ENCODE results near the gene ATG101. TPM values are rescaled to one million over a fixed set of nuclear protein-coding genes. Genes with fewer than 3 reads are reported as not detected.

Gene ATG101
- polyA plus RNA-seq, 1 donor (not counting 4 experiments of a cell fraction or from before 2014, with no cell fraction given) = 62.7 TPM

DNA sequence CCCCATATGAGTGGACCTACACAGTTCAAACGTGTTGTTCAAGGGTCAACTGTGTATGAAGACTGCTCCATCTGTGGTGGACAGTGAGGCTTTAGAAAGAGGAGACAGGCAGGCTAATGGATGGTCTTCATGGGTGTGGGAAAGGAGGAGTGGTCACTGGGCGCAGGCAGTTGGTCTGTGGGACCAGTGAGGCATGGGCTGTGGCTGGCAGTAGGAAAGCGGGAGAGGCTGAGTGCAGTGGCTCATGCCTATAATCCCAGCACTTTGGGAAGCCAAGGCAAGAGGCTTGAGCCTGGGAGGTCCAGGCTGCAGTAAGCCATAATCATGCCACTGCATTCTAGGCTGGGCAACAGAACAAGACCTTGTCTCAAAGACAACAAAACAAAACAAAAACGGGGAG is 20.5 kb upstream of the ATG101 start:
- DNase-seq (ENCODE audit: low read depth, low spot score) (no peak), FAIRE-seq (no peak)
- Histone ChIP-seq H3K9me1 (ENCODE audit: control insufficient read depth, extremely low read depth, insufficient read depth, low read length) (no peaks in the 10 kb centered on the region), H3K27ac (ENCODE audit: control insufficient read depth, insufficient read depth, low read length) (no peak overlapping the region), H4K20me1 (ENCODE audit: control insufficient read depth, extremely low read depth, insufficient read depth, low read length) (no peaks in the 10 kb centered on the region), H3K4me2 (ENCODE audit: control insufficient read depth, extremely low read depth, insufficient read depth, low read depth, low read length) (no peak overlapping the region), H3K9me3 (ENCODE audit: control insufficient read depth, low read depth, low read length) (no peaks in the 10 kb centered on the region), H3K27me3 (ENCODE audit: control insufficient read depth, extremely low read depth, insufficient read depth, low read length) (no peaks in the 10 kb centered on the region), H3K9ac (ENCODE audit: control insufficient read depth, extremely low read depth, insufficient read depth, low read length) (no peak overlapping the region), H3K4me1 (ENCODE audit: control insufficient read depth, extremely low read depth, insufficient read depth, low read length) (peaks cover 23% of the 10 kb centered on the region), H3K4me3 (ENCODE audit: control insufficient read depth in 2 of 3, extremely low read depth in 1 of 3, insufficient read depth in 2 of 3, low read depth in 1 of 3, low read length in 3 of 3) (no peak overlapping the region), H3K36me3 (ENCODE audit: control insufficient read depth in 2 of 2, extremely low read depth in 1 of 2, insufficient read depth in 2 of 2, low read length in 2 of 2) (no peaks in the 10 kb centered on the region), H3K79me2 (ENCODE audit: control insufficient read depth, insufficient read depth, low read length) (no peaks in the 10 kb centered on the region), H2AFZ (ENCODE audit: control insufficient read depth, low read length) (no peak overlapping the region)
- dilution Hi-C loops (cut with MboI; ENCODE audit: extremely low pct_ligation_motif_present, low sequenced_read_pairs) = no loop called here
- no peak for TF ChIP-seq EZH2 (IDR thresholded peaks at IDR 0.05; ENCODE audit: low read length)
- TF ChIP-seq, protein P1, sequence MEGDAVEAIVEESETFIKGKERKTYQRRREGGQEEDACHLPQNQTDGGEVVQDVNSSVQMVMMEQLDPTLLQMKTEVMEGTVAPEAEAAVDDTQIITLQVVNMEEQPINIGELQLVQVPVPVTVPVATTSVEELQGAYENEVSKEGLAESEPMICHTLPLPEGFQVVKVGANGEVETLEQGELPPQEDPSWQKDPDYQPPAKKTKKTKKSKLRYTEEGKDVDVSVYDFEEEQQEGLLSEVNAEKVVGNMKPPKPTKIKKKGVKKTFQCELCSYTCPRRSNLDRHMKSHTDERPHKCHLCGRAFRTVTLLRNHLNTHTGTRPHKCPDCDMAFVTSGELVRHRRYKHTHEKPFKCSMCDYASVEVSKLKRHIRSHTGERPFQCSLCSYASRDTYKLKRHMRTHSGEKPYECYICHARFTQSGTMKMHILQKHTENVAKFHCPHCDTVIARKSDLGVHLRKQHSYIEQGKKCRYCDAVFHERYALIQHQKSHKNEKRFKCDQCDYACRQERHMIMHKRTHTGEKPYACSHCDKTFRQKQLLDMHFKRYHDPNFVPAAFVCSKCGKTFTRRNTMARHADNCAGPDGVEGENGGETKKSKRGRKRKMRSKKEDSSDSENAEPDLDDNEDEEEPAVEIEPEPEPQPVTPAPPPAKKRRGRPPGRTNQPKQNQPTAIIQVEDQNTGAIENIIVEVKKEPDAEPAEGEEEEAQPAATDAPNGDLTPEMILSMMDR (optimal IDR thresholded peaks at IDR 0.05 in 1 of 3, IDR thresholded peaks at IDR 0.05 in 1 of 3, conservative IDR thresholded peaks at IDR 0.05 in 1 of 3; ENCODE audit: extremely low read depth in 1 of 3, insufficient read depth in 2 of 3, low read length in 3 of 3) = no peak

GRCh38 chr12:52049688-52050087 is 20.1 kb upstream of the ATG101 start:
- Histone ChIP-seq H3K9me3 (ENCODE audit: control insufficient read depth, low read depth, low read length) (no peaks in the 10 kb centered on the region), H3K36me3 (ENCODE audit: control insufficient read depth in 2 of 2, extremely low read depth in 1 of 2, insufficient read depth in 2 of 2, low read length in 2 of 2) (no peaks in the 10 kb centered on the region), H3K9me1 (ENCODE audit: control insufficient read depth, extremely low read depth, insufficient read depth, low read length) (no peaks in the 10 kb centered on the region), H3K27me3 (ENCODE audit: control insufficient read depth, extremely low read depth, insufficient read depth, low read length) (no peaks in the 10 kb centered on the region), H3K4me2 (ENCODE audit: control insufficient read depth, extremely low read depth, insufficient read depth, low read depth, low read length) (peak overlapping the region; percentile 95), H3K4me3 (ENCODE audit: control insufficient read depth in 2 of 3, extremely low read depth in 1 of 3, insufficient read depth in 2 of 3, low read depth in 1 of 3, low read length in 3 of 3) (no peak overlapping the region), H4K20me1 (ENCODE audit: control insufficient read depth, extremely low read depth, insufficient read depth, low read length) (no peaks in the 10 kb centered on the region), H3K9ac (ENCODE audit: control insufficient read depth, extremely low read depth, insufficient read depth, low read length) (peak overlapping the region; percentile 87), H3K27ac (ENCODE audit: control insufficient read depth, insufficient read depth, low read length) (no peak overlapping the region), H3K79me2 (ENCODE audit: control insufficient read depth, insufficient read depth, low read length) (no peaks in the 10 kb centered on the region), H2AFZ (ENCODE audit: control insufficient read depth, low read length) (no peak overlapping the region), H3K4me1 (ENCODE audit: control insufficient read depth, extremely low read depth, insufficient read depth, low read length) (peaks cover 23% of the 10 kb centered on the region)
- no peak for FAIRE-seq
- DNase-seq (ENCODE audit: low read depth, low spot score) = no peak
- dilution Hi-C loops (cut with MboI; ENCODE audit: extremely low pct_ligation_motif_present, low sequenced_read_pairs) = no loop called here
- no peak for TF ChIP-seq EZH2 (IDR thresholded peaks at IDR 0.05; ENCODE audit: low read length)
- TF ChIP-seq, protein P1 (optimal IDR thresholded peaks at IDR 0.05 in 1 of 3, IDR thresholded peaks at IDR 0.05 in 1 of 3, conservative IDR thresholded peaks at IDR 0.05 in 1 of 3; ENCODE audit: extremely low read depth in 1 of 3, insufficient read depth in 2 of 3, low read length in 3 of 3) = no peak
